ENCODE data around the gene CMC1. TPM values are rescaled to one million over a fixed set of nuclear protein-coding genes. Genes with fewer than 3 reads are reported as not detected.

The CMC1 gene
- total RNA-seq, 2 experiments from 2014 or later: 22.4 to 29.0 TPM

DNA sequence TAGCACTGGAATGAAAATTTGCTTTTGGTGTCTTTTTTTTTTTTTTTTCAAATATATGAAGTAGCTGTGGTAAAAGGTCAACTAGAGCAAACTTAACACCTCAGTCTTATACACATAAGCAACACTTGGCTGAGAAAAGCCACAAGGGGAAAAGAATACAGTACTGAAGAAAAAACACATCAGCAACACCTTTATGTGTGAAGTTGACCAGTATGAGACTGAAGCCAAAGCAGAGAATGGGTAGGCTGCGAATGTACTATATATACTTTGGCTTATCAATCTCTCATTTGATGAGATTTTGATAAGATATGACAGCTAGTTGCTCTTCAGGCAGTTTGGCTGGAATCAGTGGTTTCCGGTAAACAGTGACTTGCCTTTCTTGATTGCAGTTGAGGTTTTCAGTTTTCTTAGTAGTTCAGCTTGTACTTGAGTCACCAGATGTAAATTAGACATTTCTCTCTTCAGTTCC, 85.1 kb downstream of the CMC1 start:
- Mint-ChIP-seq H3K9me3 (no peaks in the 10 kb centered on the region), H3K4me1 (ENCODE audit: low read depth) (peaks cover 29% of the 10 kb centered on the region), H3K4me3 (peak overlapping the region; percentile 31), H3K36me3 (ENCODE audit: low read depth) (peaks cover 20% of the 10 kb centered on the region), H3K27me3 (no peaks in the 10 kb centered on the region), H3K27ac (peak overlapping the region; percentile 62)
- DNase-seq: peak; percentile 69
- intact Hi-C loops (cut with micrococcal nuclease): loop anchor here (10.0 kb wide), 1 partner anchor 422 kb away; no protein-coding TSS in a partner anchor
- peak; percentile 89 for ATAC-seq
- TF ChIP-seq, protein P1, sequence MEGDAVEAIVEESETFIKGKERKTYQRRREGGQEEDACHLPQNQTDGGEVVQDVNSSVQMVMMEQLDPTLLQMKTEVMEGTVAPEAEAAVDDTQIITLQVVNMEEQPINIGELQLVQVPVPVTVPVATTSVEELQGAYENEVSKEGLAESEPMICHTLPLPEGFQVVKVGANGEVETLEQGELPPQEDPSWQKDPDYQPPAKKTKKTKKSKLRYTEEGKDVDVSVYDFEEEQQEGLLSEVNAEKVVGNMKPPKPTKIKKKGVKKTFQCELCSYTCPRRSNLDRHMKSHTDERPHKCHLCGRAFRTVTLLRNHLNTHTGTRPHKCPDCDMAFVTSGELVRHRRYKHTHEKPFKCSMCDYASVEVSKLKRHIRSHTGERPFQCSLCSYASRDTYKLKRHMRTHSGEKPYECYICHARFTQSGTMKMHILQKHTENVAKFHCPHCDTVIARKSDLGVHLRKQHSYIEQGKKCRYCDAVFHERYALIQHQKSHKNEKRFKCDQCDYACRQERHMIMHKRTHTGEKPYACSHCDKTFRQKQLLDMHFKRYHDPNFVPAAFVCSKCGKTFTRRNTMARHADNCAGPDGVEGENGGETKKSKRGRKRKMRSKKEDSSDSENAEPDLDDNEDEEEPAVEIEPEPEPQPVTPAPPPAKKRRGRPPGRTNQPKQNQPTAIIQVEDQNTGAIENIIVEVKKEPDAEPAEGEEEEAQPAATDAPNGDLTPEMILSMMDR (IDR thresholded peaks at IDR 0.05): no peak
- ChIA-PET POLR2A (interaction anchor here (1.0 to 1.4 kb wide), 2 partner anchors 23 to 614 kb away, joined by 3 to 7 read pairs; no protein-coding TSS in a partner anchor), CTCF (interaction anchor here (0.9 to 9.0 kb wide), 11 partner anchors 9 to 645 kb away, joined by 3 to 99 read pairs (median 4); partner anchors contain the start of gene EOMES)

DNA sequence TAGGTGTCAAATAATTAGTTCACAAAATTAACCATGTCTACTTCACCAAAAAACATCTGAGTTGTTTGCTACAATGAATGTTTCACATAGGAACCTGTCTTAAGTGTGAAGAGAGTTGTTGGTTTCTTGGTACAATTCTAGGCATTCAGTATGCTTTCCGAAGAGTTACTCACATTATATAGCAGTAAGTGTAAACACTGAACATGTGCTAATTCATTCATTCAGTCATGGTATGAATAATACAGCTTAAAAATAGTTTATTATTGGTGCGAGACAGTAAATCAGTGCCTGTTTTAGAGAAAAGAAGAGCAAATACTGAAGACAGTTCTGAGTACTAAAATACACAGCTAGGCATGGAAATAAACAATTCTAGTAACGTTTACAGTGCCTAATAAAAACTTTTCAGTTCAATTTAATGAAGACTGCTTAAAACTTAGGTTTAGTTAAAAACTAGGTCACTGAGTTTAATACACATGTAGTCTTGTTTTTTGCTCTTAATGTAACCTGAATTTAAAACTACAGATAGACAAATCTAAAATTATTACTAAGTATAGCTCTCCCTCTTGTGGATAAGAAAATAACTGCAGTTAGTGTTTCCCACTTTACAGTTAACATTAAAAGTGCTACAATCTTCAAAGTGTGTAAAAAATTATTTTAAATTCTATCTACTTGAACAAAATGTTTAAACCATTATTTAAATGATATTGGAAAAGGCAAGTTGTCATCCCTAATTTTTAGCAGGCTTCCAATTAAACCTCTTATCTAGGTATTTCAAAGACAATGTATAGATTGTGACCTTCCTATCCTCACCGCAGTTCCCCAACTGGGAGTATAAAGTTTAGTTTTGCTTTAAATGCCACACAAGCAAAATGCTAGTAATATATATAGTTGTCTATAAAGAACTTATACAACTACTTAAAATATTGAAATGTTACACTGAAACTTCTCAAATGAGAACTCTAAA, 87.1 kb downstream of the CMC1 start:
- Mint-ChIP-seq H3K9me3 (no peaks in the 10 kb centered on the region), H3K4me1 (ENCODE audit: low read depth) (peaks cover 26% of the 10 kb centered on the region), H3K27me3 (no peaks in the 10 kb centered on the region), H3K4me3 (no peak overlapping the region), H3K27ac (peak overlapping the region; percentile 34), H3K36me3 (ENCODE audit: low read depth) (peaks cover 14% of the 10 kb centered on the region)
- POLR2A ChIA-PET: interaction anchor here (0.7 to 1.3 kb wide), 3 partner anchors 21 to 609 kb away, joined by 3 to 4 read pairs (median 3); no protein-coding TSS in a partner anchor
- intact Hi-C loops (cut with micrococcal nuclease): loop anchor here (1.0 to 10.0 kb wide), 2 partner anchors 424 to 616 kb away; no protein-coding TSS in a partner anchor
- CTCF ChIA-PET: interaction anchor here (0.9 to 9.0 kb wide), 17 partner anchors 9 to 696 kb away, joined by 3 to 99 read pairs (median 4); partner anchors contain the start of genes AZI2, EOMES and ZCWPW2
- ATAC-seq: peak; percentile 22
- no peak for DNase-seq
- TF ChIP-seq, protein P1 (IDR thresholded peaks at IDR 0.05): peak; percentile 84

DNA sequence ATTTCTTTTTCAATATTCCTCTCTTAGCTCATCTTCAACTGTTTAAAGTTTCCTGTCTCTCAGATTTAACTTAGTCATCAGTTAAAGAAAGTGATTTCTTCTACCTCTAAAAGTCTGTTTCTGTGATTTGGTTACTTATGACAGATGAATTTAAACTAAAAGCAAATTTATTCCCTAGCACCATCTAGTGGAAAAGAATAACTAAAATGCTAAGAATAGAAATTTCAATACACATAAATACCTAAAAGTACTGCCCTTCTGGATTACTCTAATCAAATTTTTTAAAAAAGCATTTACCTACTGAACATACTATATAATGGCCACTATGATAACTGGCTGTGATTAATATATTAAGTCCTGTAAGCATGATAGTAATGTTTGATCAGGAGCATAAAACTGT, 93.1 kb downstream of the CMC1 start:
- Mint-ChIP-seq H3K36me3 (ENCODE audit: low read depth) (peaks cover 7% of the 10 kb centered on the region), H3K9me3 (no peaks in the 10 kb centered on the region), H3K27me3 (no peaks in the 10 kb centered on the region), H3K27ac (no peak overlapping the region), H3K4me3 (no peak overlapping the region), H3K4me1 (ENCODE audit: low read depth) (peaks cover 10% of the 10 kb centered on the region)
- TF ChIP-seq, protein P1 (IDR thresholded peaks at IDR 0.05): peak; percentile 13
- intact Hi-C loops (cut with micrococcal nuclease): no loop called here
- CTCF ChIA-PET: interaction anchor here (0.8 to 4.5 kb wide), 4 partner anchors 14 to 622 kb away, joined by 3 to 23 read pairs (median 9); partner anchors contain the start of genes AZI2 and ZCWPW2
- POLR2A ChIA-PET: no interaction called here
- DNase-seq (no peak), ATAC-seq (no peak)

DNA sequence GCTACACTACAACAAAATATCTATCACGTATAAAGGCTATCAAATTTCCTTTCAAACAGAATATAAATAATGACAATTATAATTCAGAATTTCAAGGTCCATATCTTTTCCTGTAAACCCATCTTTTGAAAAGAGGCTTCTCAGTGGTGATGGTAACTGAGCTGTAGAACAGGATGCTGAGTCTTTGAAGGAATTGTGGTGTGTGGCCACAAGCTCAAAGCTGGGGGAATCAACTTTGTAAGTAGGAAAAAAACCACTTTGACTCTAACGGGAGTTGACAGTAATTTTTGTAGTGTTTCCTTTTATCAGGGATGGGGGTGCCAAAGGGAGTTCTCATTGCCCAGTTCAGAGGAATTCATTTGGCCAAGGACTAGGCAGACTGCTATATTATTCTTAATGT, 93.8 kb downstream of the CMC1 start:
- H3K4me3 Mint-ChIP-seq: no peak overlapping the region
- POLR2A ChIA-PET: interaction anchor here (1.0 kb wide), 1 partner anchor 623 kb away, joined by 4 read pairs; no protein-coding TSS in a partner anchor

More for the DNA sequence above, 93.8 kb downstream of the CMC1 start:
- DNase-seq (no peak), ATAC-seq (no peak)
- no peak overlapping the region for H3K27ac Mint-ChIP-seq
- peaks cover 10% of the 10 kb centered on the region for H3K4me1 Mint-ChIP-seq (ENCODE audit: low read depth)
- intact Hi-C loops (cut with micrococcal nuclease): no loop called here
- no peaks in the 10 kb centered on the region for H3K27me3 Mint-ChIP-seq
- CTCF ChIA-PET: interaction anchor here (1.0 to 4.5 kb wide), 5 partner anchors 8 to 623 kb away, joined by 3 to 23 read pairs (median 6); partner anchors contain the start of genes AZI2 and ZCWPW2
- H3K36me3 Mint-ChIP-seq (ENCODE audit: low read depth): peaks cover 9% of the 10 kb centered on the region
- TF ChIP-seq, protein P1 (IDR thresholded peaks at IDR 0.05): no peak
- no peaks in the 10 kb centered on the region for H3K9me3 Mint-ChIP-seq
